22Rv1 (cell line): ENCODE data around the gene PRSS1.

ENCODE experiments used
- CTCF ChIP-seq: fragments of 450-650 bp; IDR thresholded peaks from 2 replicates; pipeline ENCODE4 v1.5.1; 2017; ENCODE audit warnings: mild to moderate bottlenecking
- ZFX ChIP-seq: fragments of 450-650 bp; IDR thresholded peaks from 2 replicates; pipeline ENCODE4 v1.6.1; 2017; ENCODE audit warnings: antibody characterized with exemption, borderline replicate concordance

GRCh38 chr7:142740786-142741185 is 8.5 kb upstream of the PRSS1 start:
- TF ChIP-seq CTCF (no peak), ZFX (no peak)
